A673 (cell line): ENCODE results near the gene CEP112.

Experiments used
- CTCF ChIP-seq: fragments of 300-800, 200-600 bp; sonication (generic); conservative IDR thresholded peaks from 2 replicates; pipeline ENCODE4 v1.5.1; 2017; ENCODE audit warnings: low read depth, mild to moderate bottlenecking, antibody characterized with exemption, low read length, moderate library complexity, mixed read lengths
- EZH2 ChIP-seq: fragments of 200-600 bp; sonication (generic); IDR thresholded peaks from 2 replicates; pipeline ENCODE4 v1.6.1; 2017; ENCODE audit warnings: borderline replicate concordance, low read depth, mild to moderate bottlenecking, mixed read lengths, antibody characterized with exemption, low read length; ENCODE audit not compliant: poor library complexity, severe bottlenecking

GRCh38 chr17:65848751-65849150 lies 343.2 kb downstream of the CEP112 start:
- no peak for TF ChIP-seq CTCF
- TF ChIP-seq EZH2, result no peak
